ENCODE data around the gene NOD1.
"Not testable (repeated sequence)": the region's sequence is repeated elsewhere in the genome, so short reads cannot be mapped to it uniquely, and the experiment has no call there.

Gene NOD1

GRCh38 chr7:30504301-30505173 lies 26.0 kb upstream of the NOD1 start, which contains the start of gene GGCT:
Gene GGCT, minus strand, starts transcription at chr7:30504829. Its CDS starts 120 bp downstream, at chr7:30504709.
- peak; percentile 97 for DNase-seq

- DNase-seq, result no peak
These were observed 25.0 kb upstream of the NOD1 start for GRCh38 chr7:30503274-30504212.

GRCh38 chr7:30502470-30503251 lies 24.1 kb upstream of the NOD1 start:
- DNase-seq, result no peak

GRCh38 chr7:30501264-30501663 lies 22.7 kb upstream of the NOD1 start:
- DNase-seq, result no peak

- DNase-seq, result no peak
These were observed 14.6 kb upstream of the NOD1 start for GRCh38 chr7:30493228-30493627.

GRCh38 chr7:30491417-30491816 lies 12.8 kb upstream of the NOD1 start:
- DNase-seq, result no peak

GRCh38 chr7:30487371-30487770 lies 8.8 kb upstream of the NOD1 start:
- DNase-seq, result no peak

- DNase-seq, result no peak
These were observed 7.1 kb upstream of the NOD1 start for GRCh38 chr7:30485667-30486066.

GRCh38 chr7:30481416-30481815 lies 2.8 kb upstream of the NOD1 start:
- not testable (repeated sequence) for DNase-seq

- peak; percentile 32 for DNase-seq
These were observed 877 bp upstream of the NOD1 start for GRCh38 chr7:30479202-30480120.

GRCh38 chr7:30476459-30477145 lies 2.0 kb downstream of the NOD1 start:
- DNase-seq, result no peak

- no peak for DNase-seq
These were observed 3.0 kb downstream of the NOD1 start for GRCh38 chr7:30475580-30475979.

GRCh38 chr7:30474893-30475292 lies 3.7 kb downstream of the NOD1 start:
- DNase-seq, result no peak

GRCh38 chr7:30474485-30474884 lies 4.1 kb downstream of the NOD1 start:
- no peak for DNase-seq

- no peak for DNase-seq
These were observed 4.7 kb downstream of the NOD1 start for GRCh38 chr7:30473903-30474302.

- DNase-seq, result no peak
These were observed 5.5 kb downstream of the NOD1 start for GRCh38 chr7:30472784-30473775.

- no peak for DNase-seq
These were observed 6.4 kb downstream of the NOD1 start for GRCh38 chr7:30472081-30472783.

- no peak for DNase-seq
These were observed 7.4 kb downstream of the NOD1 start for GRCh38 chr7:30471205-30471604.

GRCh38 chr7:30470771-30471170 lies 7.8 kb downstream of the NOD1 start:
- DNase-seq, result no peak
